GM19468 (cell line): ENCODE results near the gene MOGAT1.
"Not testable (repeated sequence)": the region's sequence is repeated elsewhere in the genome, so short reads cannot be mapped to it uniquely, and the experiment has no call there.

Experiments
- ATAC-seq: cut with Tn5 transposase; IDR thresholded peaks from one replicate; pipeline ENCODE4 v1.9.1; 2021; ENCODE audit warnings: mild to moderate bottlenecking, moderate library complexity, moderate number of reproducible peaks; ENCODE audit not compliant: unreplicated experiment; ENCODE audit errors: extremely low read depth

MOGAT1 gene

GRCh38 chr2:222736924-222737323, 65.5 kb downstream of the MOGAT1 start:
- no peak for ATAC-seq

- no peak for ATAC-seq
Measured at GRCh38 chr2:222738312-222738711, 66.9 kb downstream of the MOGAT1 start.

- no peak for ATAC-seq
Measured at GRCh38 chr2:222738809-222739208, 67.4 kb downstream of the MOGAT1 start.

GRCh38 chr2:222739939-222740338, 68.5 kb downstream of the MOGAT1 start:
- no peak for ATAC-seq

- no peak for ATAC-seq
Measured at GRCh38 chr2:222743251-222743812, 71.9 kb downstream of the MOGAT1 start.

GRCh38 chr2:222745836-222746559, 74.5 kb downstream of the MOGAT1 start:
- ATAC-seq: no peak

GRCh38 chr2:222747526-222748160, 76.2 kb downstream of the MOGAT1 start:
- ATAC-seq: peak; percentile 41

GRCh38 chr2:222750533-222750932, 79.1 kb downstream of the MOGAT1 start:
- no peak for ATAC-seq

- ATAC-seq: no peak
Measured at GRCh38 chr2:222751238-222751637, 79.8 kb downstream of the MOGAT1 start.

- ATAC-seq: no peak
Measured at GRCh38 chr2:222751821-222752719, 80.6 kb downstream of the MOGAT1 start.

GRCh38 chr2:222752746-222753145, 81.3 kb downstream of the MOGAT1 start:
- ATAC-seq: no peak

GRCh38 chr2:222753251-222753824, 81.9 kb downstream of the MOGAT1 start:
- ATAC-seq: no peak

GRCh38 chr2:222754324-222754930, 83.0 kb downstream of the MOGAT1 start:
- no peak for ATAC-seq

GRCh38 chr2:222755593-222755992, 84.1 kb downstream of the MOGAT1 start:
- ATAC-seq: not testable (repeated sequence)

GRCh38 chr2:222756362-222756831, 84.9 kb downstream of the MOGAT1 start:
- ATAC-seq: no peak

GRCh38 chr2:222756951-222757650, 85.6 kb downstream of the MOGAT1 start:
- ATAC-seq: no peak
